VCaP (cell line): ENCODE measurements around the gene HIPK1.
"Not testable (repeated sequence)": the region's sequence is repeated elsewhere in the genome, so short reads cannot be mapped to it uniquely, and the experiment has no call there.

Experiments used
- H3K27ac ChIP-seq: fragments of 450-650 bp; 2 replicates; pipeline ENCODE4 v1.5.1; 2017
- TF ChIP-seq, protein P1 (sequence below): fragments of 450-650 bp; conservative IDR thresholded peaks from 2 replicates; pipeline ENCODE4 v1.5.1; 2017; ENCODE audit warnings: mild to moderate bottlenecking, moderate library complexity

Gene HIPK1

DNA sequence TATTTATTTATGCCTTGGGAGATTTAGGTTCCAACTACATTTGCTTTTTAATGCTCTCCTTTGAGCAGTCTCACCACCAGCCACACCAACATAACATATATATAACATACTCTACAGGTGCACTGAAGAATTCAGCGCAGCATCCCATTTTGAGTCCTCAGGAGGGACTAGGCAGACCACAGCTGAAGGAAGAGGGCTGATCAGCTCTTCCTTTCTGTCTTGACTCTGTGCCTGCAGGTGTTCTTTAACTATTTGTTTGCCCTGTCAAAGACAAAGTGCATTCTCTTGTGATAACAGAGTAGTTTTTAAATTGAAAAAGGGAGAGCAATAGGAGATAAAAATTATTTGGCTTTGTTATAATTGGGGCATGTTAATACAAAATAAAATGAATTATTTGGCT is 17.0 kb downstream of the HIPK1 start:
- H3K27ac ChIP-seq, result no peak overlapping the region

DNA sequence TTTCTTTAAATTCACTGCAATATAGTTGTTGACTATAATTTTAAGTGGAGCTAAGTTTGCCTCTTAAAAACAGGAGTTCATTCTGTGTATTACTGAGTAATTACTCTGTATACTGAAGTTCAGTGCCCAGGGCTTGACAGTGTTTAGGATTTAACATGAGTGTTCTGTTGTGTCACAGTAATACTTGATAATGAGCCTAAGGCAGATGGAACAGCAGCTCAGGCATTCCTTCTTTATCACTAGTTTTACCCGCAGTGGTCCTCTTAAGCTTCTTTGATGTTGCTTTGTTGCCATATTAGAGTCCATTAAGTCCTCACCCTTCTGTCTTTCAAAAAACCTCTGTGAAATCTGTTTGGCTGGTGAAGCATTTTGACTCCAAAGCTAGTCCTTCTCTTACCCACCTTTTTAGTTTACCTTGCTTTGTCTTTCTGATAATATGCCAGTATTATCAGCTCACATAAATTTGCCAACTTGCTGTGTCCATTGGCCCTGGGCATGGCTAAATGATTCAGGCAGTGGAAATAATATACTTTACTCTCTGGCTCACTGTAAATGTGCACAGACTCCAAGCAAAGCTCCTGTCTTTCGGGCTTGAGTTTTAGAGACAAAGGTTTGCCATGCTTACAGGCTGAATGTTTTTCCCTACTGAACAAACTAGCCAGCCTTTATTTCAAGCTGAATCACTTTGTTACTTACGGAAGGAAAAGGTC is 17.7 kb downstream of the HIPK1 start:
- H3K27ac ChIP-seq, result no peak overlapping the region; the same call in 1 of the 2 replicates
- TF ChIP-seq, protein P1, sequence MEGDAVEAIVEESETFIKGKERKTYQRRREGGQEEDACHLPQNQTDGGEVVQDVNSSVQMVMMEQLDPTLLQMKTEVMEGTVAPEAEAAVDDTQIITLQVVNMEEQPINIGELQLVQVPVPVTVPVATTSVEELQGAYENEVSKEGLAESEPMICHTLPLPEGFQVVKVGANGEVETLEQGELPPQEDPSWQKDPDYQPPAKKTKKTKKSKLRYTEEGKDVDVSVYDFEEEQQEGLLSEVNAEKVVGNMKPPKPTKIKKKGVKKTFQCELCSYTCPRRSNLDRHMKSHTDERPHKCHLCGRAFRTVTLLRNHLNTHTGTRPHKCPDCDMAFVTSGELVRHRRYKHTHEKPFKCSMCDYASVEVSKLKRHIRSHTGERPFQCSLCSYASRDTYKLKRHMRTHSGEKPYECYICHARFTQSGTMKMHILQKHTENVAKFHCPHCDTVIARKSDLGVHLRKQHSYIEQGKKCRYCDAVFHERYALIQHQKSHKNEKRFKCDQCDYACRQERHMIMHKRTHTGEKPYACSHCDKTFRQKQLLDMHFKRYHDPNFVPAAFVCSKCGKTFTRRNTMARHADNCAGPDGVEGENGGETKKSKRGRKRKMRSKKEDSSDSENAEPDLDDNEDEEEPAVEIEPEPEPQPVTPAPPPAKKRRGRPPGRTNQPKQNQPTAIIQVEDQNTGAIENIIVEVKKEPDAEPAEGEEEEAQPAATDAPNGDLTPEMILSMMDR, result no peak

More for the DNA sequence above, 17.0 kb downstream of the HIPK1 start:
- TF ChIP-seq, protein P1, result no peak

DNA sequence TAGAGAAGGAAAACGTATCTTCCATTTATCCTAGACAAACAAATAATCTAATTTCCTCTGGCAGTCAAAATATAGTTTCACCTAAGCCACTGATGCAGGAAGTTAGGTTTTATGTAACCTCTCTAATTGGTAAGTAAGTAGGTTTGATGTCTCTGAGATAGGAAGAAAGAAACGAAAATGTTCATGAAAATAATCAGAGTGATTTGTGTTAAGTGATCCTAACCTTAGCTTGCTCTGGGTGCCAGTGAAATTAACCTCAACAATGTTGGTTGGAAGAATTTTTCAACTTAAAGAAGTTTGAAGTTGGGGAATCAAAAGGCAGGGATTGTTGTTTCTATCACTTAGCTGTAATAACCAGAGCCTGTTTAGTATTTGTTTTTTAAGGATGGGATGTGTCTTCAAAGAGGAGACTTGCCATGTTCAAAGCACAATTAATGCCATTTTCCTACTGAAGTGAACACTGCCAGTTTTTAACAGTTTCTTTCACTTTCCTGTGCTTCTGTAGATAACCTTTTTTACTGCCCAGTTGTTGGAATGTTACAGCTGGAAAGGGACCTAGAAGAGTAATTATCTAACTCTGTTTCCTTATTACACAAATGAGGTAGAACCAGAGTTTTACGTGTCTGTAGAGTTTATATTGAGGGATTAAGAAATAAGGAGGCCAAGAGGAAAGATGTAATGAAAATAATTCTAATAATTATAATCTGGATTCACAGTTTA is 18.4 kb downstream of the HIPK1 start:
- TF ChIP-seq, protein P1, result no peak
- no peak overlapping the region; the same call in 1 of the 2 replicates for H3K27ac ChIP-seq

DNA sequence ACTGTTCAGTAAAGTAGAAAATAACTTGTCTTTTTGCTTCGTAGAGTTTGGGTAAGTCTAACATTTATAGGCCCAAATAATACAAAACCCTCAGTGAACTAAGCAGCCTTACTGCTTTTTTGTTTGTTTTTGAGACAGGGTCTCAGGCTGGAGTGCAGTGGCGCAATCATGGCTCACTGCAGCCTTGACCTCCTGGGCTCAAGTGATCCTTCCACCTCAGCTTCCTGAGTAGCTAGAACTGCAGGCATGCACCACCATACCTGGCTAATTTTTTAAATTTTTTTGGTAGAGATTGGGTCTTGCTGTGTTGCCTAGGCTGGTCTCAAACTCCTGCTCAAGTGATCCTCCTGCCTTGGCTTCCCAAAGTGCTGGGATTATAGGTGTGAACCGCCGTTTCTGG is 19.0 kb downstream of the HIPK1 start:
- not testable (repeated sequence) for H3K27ac ChIP-seq

DNA sequence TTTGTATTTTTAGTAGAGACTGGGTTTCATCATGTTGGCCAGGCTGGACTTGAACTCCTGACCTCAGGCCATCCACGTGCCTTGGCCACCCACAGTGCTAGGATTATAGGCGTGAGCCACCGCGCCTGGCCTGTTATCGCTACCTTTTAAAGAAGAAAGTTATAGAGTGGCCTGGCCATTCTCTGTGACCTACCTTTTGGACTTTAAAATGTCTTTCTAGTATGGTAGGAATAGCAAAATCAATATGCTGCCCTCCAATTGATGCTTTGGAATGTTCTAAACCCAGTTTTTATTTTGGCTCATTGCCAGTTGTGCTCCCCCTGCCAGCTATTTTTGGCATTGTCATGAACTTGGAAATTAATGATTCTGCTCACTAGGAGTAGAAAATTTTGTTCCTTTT is 19.9 kb downstream of the HIPK1 start:
- TF ChIP-seq, protein P1, result no peak; the same call in 1 of the 2 replicates

DNA sequence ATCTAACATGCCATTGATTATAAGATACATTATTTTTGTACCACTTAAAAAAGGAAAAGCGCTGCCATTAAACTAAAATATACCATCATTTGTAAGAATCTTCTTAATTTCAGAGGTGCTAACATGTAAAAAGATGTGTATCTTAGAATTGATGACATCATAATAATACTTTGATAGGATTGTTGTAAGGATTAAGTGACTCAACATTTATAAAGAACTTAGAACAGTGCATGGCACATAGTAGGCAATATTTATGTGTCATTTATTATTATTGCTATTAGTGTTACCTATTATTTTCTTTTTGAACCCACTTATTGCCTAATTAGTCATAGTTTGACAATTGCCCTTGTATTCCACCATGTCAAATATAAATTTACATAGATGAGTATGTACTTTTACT is 21.8 kb downstream of the HIPK1 start:
- no peak overlapping the region for H3K27ac ChIP-seq
- TF ChIP-seq, protein P1, result no peak

More for the DNA sequence above, 19.9 kb downstream of the HIPK1 start:
- no peak overlapping the region for H3K27ac ChIP-seq

DNA sequence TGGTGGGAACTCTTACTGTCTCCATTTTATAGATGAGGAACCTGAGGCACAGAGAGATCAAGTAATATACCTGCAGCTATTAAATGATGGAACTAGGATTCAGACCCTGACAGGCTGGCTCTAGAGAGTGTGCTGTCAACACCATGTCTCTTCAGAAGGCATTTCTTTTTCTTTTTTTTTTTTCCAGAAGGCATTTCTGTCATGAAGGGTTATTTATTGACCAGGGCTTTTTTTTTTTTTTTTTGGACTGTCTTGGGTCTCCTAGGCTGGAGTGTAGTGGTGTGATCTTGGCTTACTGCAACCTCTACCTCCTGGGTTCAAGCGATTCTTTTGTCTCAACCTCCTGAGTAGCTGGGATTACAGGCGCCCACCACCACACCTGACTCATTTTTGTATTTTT is 22.6 kb downstream of the HIPK1 start:
- TF ChIP-seq, protein P1, result no peak
- H3K27ac ChIP-seq, result no peak overlapping the region

DNA sequence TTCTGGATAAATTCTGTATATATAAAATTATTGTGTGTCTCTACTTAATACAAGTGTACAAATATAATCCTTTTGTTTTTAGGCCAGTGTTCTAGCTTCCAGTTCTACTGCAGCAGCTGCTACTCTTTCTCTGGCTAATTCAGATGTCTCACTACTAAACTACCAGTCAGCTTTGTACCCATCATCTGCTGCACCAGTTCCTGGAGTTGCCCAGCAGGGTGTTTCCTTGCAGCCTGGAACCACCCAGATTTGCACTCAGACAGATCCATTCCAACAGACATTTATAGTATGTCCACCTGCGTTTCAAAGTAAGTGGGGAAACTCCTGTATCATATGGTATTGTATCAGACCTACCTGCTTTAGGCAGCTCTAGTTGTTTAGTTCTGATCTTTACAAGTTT is 28.9 kb downstream of the HIPK1 start:
- TF ChIP-seq, protein P1, result no peak
- H3K27ac ChIP-seq, result no peak overlapping the region
